ENCODE data around the gene KLHL29. TPM values are rescaled to one million over a fixed set of nuclear protein-coding genes. Genes with fewer than 3 reads are reported as not detected.

Gene KLHL29
- total RNA-seq, 2 donors from 2014 or later: 2.9 to 4.6 TPM

DNA sequence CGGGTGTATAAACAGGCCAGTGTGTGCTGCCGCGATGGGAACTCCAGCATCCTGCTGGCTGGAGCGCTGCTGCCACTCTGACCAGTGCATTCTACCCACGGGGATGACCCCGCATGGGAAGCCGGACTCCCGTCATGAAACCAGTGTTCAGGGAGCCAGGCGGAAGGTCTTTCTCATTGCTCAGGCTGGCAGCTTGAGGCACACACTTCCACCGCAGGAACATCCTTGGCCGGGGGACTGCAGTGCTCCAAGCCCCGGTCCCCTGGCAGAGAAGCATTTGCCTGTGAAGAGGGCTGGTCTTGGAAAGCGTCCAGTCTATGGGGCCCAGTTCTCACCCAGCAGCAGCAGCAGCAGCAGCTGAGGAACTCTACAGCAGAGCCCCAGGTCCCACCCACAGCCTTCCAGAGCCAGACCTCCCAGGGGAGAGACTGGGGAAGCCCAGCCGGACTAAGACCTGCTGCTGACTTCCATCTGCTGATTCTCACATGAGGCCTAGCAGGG lies 235.9 kb downstream of the KLHL29 start:
- intact Hi-C loops (cut with DNase I, micrococcal nuclease): no loop called here

DNA sequence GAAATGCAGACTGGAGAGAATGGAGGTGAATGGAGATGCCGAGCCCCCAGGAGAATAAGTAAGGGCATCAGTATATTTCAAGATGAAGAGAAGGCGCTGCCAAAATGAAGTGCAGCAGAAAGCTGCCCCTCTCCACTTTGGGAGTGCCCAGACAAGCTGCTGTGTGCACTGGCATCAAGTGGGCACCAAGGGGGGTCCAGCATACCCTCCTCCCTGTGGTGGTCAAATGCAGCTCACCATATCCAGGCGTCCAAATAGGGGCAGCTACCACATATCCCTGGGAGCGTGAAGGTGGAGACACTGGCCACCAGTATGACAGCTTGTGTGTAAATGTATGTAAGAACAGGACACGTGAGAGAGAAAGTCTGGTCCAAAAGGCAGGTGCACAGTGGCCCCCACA lies 236.6 kb downstream of the KLHL29 start:
- intact Hi-C loops (cut with DNase I, micrococcal nuclease): no loop called here
- DNase-seq (no peak), ATAC-seq (no peak)

More for the DNA sequence above, 235.9 kb downstream of the KLHL29 start:
- ATAC-seq (no peak), DNase-seq (peak; percentile 15 to 44)

DNA sequence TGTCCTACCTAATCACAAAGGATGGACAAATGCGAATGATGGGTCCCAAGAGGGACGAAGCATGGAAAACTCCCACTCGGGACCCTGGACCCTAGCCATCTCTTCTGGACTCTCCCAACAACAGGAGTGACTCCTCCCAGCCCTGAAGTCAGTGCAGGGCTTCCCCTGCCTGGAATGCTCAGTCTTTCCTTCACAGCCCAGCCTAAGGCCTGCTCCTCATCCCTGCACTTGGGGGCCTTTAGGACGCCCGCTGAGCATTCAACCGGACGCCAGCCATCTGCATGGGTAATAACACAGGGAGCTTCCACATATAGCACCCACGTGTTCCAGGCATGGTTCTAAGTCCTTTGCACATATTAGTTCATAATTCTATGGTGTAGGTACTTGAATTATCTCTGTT lies 237.5 kb downstream of the KLHL29 start:
- intact Hi-C loops (cut with DNase I, micrococcal nuclease): no loop called here
- DNase-seq (no peak), ATAC-seq (no peak)

DNA sequence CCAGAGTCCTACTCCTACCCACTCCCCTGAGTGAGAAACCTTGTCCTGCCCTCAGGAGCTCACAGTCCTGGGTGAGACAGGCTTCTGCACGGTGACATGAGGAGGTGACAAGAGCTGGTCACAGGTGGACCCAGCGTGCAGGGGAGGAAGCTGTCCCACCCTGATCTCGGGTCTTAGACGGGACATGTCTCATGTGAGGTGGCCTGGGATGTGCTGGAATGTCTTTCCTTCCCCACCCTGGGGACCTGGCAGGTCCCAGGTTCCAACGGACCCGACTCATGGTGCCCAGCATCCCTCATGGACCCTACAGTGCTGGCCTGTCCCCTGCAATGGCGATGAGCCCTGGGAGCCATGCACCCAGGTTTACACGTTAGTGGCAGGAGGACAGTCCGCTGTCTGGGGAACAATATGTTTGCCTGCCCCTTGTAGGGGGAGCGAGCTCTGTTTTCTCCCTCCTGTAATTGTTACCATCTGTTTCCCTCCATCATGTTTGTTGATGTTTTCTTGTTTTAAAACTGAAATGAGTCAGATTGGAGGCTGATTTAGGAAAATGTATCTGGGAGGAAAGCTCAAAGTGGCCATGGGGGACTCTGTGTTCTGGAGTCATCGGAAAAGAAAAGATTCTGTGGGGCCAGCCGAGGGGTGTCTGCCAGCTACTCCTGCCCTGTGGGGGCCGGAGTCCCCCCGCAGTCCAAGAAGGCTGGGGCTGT lies 238.1 kb downstream of the KLHL29 start:
- no peak for ATAC-seq
- intact Hi-C loops (cut with DNase I, micrococcal nuclease): no loop called here
- no peak for DNase-seq

DNA sequence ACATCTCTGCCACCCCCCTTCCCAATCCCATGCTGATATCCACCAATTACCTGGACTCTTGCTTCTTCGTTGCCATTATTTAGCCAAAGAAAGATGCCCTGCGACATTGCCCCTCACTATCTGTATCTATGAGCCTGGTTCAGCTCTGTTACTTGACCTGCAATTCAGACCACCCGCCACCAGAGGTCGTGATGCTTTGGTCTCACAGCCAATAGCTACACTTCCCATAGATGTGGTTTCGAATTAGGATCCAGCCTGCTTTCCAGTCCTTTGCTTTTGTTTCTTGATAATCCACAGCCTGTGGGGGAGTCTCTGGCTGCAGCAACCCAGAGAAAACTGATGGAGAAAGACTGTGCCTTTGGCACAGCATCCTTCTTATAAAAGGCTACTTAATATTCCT lies 239.4 kb downstream of the KLHL29 start:
- ATAC-seq (no peak), DNase-seq (peak in 1 of 2 donors; percentile 11)
- intact Hi-C loops (cut with DNase I, micrococcal nuclease): no loop called here

DNA sequence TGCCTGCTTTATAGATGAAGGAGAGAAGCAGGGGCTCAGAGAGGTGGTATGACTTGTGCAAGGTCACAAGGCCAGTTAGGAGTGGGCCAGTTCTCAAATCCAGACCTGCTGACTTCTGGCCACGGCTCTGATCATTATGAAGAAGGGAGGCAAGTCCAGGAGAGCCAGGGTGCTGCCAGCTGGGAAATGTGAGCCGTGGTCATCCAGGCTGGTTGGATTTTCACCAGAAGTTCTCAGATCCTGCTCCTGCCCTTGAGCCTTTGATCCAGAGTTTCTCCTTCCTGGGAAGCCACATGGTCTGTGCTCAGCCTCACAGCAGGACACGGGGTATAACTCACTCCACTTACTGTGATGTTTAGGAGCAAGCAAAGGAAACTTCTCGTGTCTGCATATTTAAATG lies 239.9 kb downstream of the KLHL29 start:
- ATAC-seq: no peak

DNA sequence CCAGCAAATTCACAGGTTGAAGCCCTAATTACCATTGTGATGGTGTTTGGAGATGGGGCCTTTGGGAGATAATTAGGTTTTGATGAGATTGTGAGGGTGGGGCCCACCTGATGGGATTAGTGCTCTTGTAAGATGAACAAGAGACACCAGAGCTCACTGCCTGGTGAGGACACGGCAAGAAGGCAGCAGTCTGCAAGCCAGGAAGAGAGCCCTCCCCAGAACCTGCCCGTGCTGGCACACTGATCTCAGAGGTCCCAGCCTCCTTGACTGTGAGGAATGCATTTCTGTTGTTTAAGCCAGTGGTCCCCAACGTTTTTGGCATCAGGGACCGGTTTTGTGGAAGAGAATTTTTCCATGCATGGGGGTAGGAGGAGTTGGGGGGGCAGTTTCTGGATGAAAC lies 240.7 kb downstream of the KLHL29 start:
- no peak for ATAC-seq
- no peak for DNase-seq
- intact Hi-C loops (cut with DNase I, micrococcal nuclease): no loop called here

More for the DNA sequence above, 239.9 kb downstream of the KLHL29 start:
- no peak for DNase-seq
- intact Hi-C loops (cut with DNase I, micrococcal nuclease): no loop called here

DNA sequence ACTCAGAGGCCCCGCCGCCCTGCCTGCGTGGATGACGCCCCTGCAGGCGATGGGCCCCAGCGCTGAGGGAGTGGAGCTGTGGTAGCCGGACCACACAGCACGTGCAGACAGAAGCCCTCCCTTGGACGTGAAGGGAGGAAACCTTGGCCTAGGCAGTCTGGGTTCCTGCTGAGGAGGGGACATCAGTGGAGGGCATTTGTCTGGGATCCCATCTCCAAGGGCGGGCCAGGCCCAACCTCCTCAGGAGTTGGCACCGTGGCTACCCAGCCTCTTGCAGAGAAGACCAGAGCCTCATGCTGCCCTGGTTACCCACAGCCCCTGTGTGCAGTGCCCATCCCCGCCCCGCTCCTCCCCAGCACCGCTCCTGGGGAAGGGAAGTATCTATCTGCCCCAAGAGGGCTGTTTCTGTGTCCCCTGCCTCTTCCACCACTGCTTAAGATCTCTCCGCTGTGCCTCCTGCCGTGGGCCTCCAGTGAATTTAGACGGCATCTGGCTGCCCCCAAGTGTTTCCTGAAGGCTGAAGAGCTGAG lies 241.8 kb downstream of the KLHL29 start:
- ATAC-seq (no peak), DNase-seq (no peak)
- intact Hi-C loops (cut with DNase I, micrococcal nuclease): no loop called here

DNA sequence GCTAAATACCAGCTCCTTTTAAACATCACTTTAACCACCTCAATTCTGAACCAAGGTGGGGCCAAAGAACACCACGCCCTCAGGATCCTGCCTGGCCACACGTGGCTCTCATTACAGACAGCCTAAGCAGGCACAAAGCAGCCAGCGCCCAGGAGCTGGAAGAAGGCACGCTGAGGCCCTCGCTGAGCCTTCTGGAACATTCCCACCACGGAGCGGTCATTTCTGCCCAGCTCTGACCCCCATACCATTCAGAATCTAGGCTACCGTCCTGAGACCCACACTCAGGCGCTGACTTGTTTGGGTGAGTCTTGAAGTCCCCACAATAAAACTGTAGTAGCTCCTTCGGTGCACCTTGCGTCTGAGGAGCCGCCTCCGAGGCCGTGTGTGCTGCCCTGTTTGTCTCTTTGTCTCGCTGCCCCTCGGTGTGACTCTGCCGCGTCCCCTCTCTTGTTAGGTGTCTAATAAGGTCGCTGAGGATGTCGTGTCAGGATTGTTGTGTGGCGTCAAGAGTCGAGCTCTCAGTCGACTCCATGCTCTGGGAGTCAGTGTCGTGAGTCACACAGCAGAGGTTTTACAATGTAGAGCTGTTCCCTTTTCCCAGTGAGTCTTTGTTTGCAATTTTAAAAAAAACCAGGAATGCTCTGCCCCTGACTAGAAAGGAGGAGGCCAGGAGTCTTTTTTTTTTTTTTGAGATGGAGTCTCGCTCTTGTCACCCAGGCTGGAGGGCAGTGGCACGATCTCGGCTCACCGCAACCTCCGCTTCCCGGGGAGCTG lies 242.4 kb downstream of the KLHL29 start:
- intact Hi-C loops (cut with DNase I, micrococcal nuclease): no loop called here
- ATAC-seq (no peak), DNase-seq (no peak)

DNA sequence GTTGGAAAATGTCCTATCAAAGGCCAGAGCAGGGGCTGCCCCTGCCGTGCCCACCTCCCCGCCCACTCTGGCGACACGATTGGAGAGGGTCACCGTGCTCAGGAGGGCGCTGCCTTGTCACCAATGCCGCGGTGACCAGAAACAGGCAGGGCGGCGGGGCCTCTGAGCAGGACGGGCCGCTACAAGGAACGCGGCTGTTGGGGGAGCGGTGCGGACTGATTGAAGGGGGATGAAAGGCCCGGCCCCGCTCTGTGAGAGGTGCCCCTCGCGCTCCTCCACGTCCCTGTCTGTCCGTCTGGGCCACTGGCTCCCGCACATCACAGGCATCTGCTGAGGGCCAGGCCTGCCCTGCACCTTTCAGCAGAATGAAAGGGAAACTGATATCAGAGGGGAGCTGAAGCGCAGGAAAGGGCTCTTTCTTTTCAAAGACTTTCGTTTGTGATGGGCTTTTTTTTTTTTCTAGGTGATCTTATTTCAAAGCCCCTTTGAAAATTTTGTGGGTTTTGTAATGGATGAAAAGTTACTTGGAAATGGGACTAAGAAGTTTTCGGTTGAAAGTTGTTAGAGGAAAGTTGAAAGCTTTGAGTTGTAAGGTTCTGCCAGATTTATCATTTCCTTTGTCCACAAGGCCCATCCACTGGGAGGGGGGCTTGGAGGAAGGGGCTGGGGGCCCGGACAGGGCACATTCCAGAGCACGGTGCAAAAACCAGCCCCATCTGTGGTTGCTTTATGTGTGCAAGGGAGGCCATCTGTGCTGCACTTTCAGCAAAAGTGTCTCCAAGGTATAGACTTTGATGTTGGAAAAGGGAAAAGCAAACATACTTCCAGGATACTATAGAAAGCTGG lies 244.2 kb downstream of the KLHL29 start:
- ATAC-seq (no peak), DNase-seq (no peak)
- intact Hi-C loops (cut with DNase I, micrococcal nuclease): no loop called here

DNA sequence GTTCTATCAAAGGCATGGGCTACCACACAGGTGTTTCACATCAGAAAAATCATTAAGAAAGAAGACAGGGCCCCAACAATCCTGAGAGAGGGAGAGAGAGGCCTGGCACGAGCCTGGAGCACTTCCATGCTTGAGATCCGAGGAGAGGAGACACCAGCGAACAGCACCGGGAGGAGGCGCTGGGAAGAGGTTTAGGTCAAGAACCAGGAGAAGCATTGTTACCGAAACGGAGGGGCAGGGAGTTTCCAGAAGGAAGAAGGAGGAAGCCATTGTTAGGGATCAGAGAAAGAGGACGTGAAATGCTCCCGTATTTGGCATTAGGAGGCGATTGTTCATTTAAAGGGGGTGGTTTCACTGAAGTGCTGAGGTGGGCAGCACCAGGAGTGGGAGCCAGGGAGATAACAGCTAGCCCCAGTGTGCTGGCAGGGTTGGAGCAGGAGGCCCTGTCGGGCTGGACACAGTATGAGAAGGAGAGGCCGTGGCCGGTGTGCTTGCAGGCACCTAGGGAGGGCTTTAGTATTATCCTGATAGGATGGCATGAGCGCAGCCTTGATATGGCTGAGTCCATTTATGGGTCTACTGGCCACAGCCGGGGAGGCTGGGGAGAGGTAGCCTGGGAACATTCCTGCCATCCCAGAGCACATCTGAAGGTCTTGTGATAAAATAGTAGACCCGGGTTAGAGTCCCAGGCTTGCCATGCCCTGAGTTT lies 244.9 kb downstream of the KLHL29 start:
- DNase-seq: no peak
- intact Hi-C loops (cut with DNase I, micrococcal nuclease): no loop called here
- no peak for ATAC-seq

DNA sequence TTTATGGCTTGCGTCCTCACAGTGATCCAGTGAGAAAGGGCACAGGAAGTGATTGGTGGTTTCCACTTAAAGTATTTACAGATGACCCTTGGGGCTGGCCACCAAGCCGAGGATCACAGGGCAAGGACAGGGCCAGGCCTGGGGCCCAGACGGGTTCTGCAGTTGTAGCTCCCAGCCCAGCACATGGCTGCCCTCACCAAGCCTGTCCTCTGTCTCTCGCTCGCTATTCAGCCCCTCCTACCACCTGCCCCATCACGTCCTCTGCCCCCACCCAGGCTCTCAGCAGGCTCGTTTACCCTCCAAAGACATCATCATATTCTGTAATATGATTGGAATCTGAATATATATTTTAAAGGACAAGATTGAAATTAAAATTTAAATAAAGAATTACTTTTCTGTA lies 246.0 kb downstream of the KLHL29 start:
- DNase-seq (no peak), ATAC-seq (no peak)
- intact Hi-C loops (cut with DNase I, micrococcal nuclease): no loop called here

DNA sequence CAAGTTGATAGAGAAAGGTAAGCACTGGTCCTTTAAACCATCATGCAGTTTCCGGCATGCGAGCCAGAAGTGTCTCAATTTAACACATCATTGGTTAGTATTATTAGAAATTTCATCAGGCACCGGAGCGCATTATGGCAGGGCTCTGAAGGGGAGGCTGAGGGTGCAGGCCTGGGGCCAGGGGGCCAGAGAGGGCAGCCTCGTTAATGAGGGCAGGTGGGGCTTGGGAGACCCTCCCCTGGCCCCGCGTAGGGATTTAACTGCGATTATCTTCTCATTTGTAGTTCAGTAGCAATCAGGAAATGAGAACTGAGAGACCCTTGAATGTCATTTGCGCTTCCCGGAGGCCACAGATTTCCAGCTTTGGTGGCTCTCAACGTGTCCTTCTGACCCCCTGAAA lies 246.4 kb downstream of the KLHL29 start:
- DNase-seq (no peak), ATAC-seq (no peak)
- intact Hi-C loops (cut with DNase I, micrococcal nuclease): no loop called here

DNA sequence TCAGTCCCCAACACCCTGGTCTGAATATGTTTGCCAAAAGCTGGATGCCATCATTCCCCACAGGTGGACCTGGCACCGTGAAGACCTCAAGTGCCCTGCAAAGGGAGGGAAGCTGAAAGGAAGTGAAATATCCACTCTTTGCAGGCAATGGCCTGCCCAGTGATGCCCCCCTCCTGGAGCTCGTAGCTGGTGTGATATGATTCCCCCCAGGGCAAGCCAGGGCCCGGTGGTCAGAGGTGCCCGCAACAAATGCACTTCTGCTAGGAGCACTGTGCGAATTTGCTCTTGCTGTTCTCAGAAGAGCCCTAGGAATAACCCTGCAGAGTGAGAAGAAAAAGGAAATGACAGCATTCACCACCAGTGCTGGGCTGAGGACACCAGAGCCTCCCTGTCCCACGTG lies 247.4 kb downstream of the KLHL29 start:
- DNase-seq (no peak), ATAC-seq (no peak)
- intact Hi-C loops (cut with DNase I, micrococcal nuclease): no loop called here

DNA sequence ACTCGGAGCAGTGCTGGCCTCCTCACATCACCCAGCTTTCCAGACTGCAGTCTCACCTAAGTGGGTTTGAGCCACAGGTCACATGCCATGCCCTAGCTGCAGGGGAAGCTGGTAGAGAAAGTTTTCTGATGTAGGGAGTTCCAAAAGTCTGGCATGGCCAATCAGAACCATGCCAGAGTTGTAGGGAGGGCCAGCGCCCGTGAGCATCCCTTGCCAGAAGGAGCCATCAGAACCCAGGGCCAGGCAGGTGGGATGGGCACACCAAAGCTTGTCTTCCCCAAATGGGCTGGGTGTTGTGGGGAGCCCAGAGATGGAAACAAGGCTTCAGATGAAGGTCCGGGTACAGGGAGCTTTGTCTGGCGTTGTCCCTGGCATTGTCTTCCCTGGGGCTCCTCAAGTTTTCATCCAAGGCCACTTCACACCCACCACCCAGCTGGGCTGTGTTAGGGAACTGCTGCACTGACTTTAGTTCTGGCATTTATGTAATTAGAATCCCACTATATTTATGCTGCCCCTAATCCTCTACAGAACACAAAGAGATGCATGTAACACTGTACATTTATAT lies 247.9 kb downstream of the KLHL29 start:
- DNase-seq (no peak), ATAC-seq (no peak)
- intact Hi-C loops (cut with DNase I, micrococcal nuclease): no loop called here

DNA sequence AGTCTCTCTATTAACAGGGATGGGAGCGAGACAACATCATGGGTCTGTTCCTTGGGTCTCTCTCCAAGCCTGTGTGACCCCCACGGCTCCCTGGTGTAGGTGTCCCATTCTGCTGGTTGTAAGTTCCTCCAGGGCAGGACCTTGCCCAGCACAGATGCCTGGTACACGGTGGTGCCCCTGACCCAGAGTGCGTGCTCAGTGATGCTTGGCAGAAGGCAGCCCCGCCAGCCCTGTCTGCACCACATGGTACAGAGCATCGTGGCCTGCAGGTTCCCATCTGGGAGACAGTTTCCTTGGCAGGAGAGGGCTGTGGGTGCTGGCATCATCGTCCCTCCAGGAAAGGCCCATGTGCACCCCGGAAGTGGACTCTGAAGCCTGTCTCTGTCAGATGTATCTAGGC lies 249.0 kb downstream of the KLHL29 start:
- intact Hi-C loops (cut with DNase I, micrococcal nuclease): no loop called here
- DNase-seq (no peak), ATAC-seq (no peak)

DNA sequence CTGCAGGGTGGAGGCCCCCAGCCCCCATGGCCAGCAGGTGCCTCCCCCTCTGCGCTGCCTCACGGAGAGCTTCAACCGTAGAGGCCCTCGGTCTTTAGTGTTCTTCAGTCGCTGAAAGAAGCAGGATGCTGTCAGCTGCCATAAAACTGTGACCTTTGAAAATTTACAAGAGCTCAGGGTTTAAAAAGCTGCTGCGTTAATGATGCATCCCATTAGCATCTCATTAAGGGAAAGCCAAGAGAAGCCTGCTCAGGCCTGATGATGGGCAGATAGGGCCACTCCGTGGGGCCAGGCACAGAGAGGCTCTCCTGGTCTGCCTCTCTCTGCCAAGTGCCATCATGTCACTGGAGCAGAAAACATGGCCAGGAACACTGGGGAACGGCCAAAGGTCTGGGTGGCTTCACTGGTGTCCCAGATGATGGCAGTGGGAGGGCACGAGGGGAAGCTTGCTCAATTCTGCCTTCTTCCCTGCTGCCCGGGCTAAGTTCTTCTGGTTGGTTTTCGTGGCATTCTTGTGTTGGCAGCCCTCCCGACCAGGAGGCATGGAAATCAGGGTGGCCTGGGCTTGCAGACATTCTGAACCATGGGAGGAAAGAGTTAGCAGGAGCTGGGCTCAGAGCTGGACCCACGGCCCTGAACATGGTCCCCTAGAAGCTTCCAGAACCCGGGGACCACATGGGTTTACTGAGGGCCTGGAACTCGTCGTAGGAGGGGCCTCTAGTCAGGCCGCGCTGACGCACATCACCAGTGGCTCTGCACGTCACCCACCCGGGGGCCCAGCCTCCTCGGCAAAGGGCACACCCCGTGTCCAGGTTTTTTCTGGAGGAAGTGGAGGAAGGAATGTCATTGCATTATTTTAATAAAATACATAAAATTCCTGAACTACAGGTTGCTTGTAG lies 250.7 kb downstream of the KLHL29 start:
- DNase-seq (no peak), ATAC-seq (no peak)
- intact Hi-C loops (cut with DNase I, micrococcal nuclease): no loop called here

All from left colon (tissue), 2 donors.